Ectodermal cell (in vitro differentiated cells): ENCODE data around the gene KCTD1.

ENCODE experiments used
- H3K27ac ChIP-seq: 2 replicates; pipeline ENCODE4 v1.7.0; 2013; ENCODE audit warnings: mild to moderate bottlenecking, low read depth, low read length; ENCODE audit not compliant: insufficient read depth, poor library complexity, severe bottlenecking
- H3K27me3 ChIP-seq: 2 replicates; pipeline ENCODE4 v1.7.0; 2013; ENCODE audit warnings: mild to moderate bottlenecking, low read length; ENCODE audit not compliant: insufficient read depth, control insufficient read depth, poor library complexity, severe bottlenecking
- H3K36me3 ChIP-seq: one replicate; pipeline ENCODE4 v1.7.0; 2013; ENCODE audit warnings: low read length; ENCODE audit not compliant: control insufficient read depth, insufficient read depth
- H3K4me1 ChIP-seq: one replicate; pipeline ENCODE4 v1.7.0; 2013; ENCODE audit warnings: low read length; ENCODE audit not compliant: control insufficient read depth, insufficient read depth
- H3K4me3 ChIP-seq: 2 replicates; pipeline ENCODE4 v1.7.0; 2013; ENCODE audit warnings: low read depth, low read length, control low read depth; ENCODE audit not compliant: insufficient read depth
- H3K9me3 ChIP-seq: 2 replicates; pipeline ENCODE4 v1.7.0; 2013; ENCODE audit warnings: mild to moderate bottlenecking, low read length, moderate library complexity; ENCODE audit not compliant: control insufficient read depth
- WGBS, 2 experiments: methylation state at CpG; one replicate each; pipeline ENCODE4 v1.1.7; 2013; ENCODE audit warnings: missing lambda C conversion rate in 2 of 2; 5-methylcytosine and 5-hydroxymethylcytosine counted together

Gene KCTD1

DNA sequence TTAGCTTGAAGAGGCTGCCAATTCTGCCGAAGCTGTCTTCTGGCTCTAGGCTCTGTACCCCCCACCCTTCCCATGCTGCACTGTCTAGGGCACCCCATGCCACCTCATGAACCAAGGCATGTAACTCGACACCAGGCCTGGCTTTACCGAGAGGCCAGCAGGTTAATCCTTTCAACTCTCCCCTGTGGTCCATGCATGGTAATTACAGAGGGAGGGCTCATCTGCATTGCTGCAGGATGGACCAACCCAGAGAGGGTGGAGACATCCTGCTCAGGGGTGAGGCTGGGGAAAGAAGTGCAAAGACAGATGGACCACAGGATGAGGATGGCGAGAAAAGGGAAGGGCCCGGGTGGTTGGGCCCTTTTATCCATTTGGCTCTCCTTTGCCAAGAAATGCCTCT is 65.8 kb downstream of the KCTD1 start:
- Histone ChIP-seq H3K27me3 (no peaks in the 10 kb centered on the region), H3K4me1 (peaks cover 22% of the 10 kb centered on the region), H3K27ac (no peak overlapping the region), H3K4me3 (no peak overlapping the region), H3K9me3 (no peaks in the 10 kb centered on the region), H3K36me3 (no peaks in the 10 kb centered on the region)
- 25 to 27% methylated on average over 5 of the region's 5 CpGs for WGBS, 2 experiments

- 92 to 93% methylated on average over 8 of the region's 8 CpGs for WGBS, 2 experiments
- Histone ChIP-seq H3K36me3 (no peaks in the 10 kb centered on the region), H3K27me3 (no peaks in the 10 kb centered on the region), H3K4me1 (peaks cover 22% of the 10 kb centered on the region), H3K9me3 (no peaks in the 10 kb centered on the region), H3K4me3 (no peak overlapping the region), H3K27ac (no peak overlapping the region)
Measured at GRCh38 chr18:26480897-26481795, 67.2 kb downstream of the KCTD1 start.

GRCh38 chr18:26479681-26480079 is 68.7 kb downstream of the KCTD1 start:
- WGBS, 2 experiments, result 75 to 79% methylated on average over 6 of the region's 6 CpGs
- peaks cover 22% of the 10 kb centered on the region for H3K4me1 ChIP-seq
- no peaks in the 10 kb centered on the region for H3K36me3 ChIP-seq
- no peak overlapping the region for H3K4me3 ChIP-seq
- no peak overlapping the region for H3K27ac ChIP-seq
- no peaks in the 10 kb centered on the region for H3K27me3 ChIP-seq
- H3K9me3 ChIP-seq, result no peaks in the 10 kb centered on the region

GRCh38 chr18:26479065-26479680 is 69.2 kb downstream of the KCTD1 start:
- WGBS, 2 experiments, result 38 to 40% methylated on average over 26 of the region's 26 CpGs
- Histone ChIP-seq H3K36me3 (no peaks in the 10 kb centered on the region), H3K27ac (no peak overlapping the region), H3K27me3 (no peaks in the 10 kb centered on the region), H3K9me3 (no peaks in the 10 kb centered on the region), H3K4me1 (peaks cover 22% of the 10 kb centered on the region), H3K4me3 (no peak overlapping the region)

GRCh38 chr18:26477828-26478466 is 70.4 kb downstream of the KCTD1 start:
- Histone ChIP-seq H3K27ac (no peak overlapping the region), H3K27me3 (no peaks in the 10 kb centered on the region), H3K9me3 (no peaks in the 10 kb centered on the region), H3K4me1 (peaks cover 19% of the 10 kb centered on the region), H3K4me3 (no peak overlapping the region), H3K36me3 (no peaks in the 10 kb centered on the region)
- 84 to 88% methylated on average over 4 of the region's 4 CpGs for WGBS, 2 experiments

- no peaks in the 10 kb centered on the region for H3K36me3 ChIP-seq
- no peaks in the 10 kb centered on the region for H3K27me3 ChIP-seq
- H3K9me3 ChIP-seq, result no peaks in the 10 kb centered on the region
- H3K4me1 ChIP-seq, result peaks cover 13% of the 10 kb centered on the region
- 93 to 96% methylated on average over 7 to 8 of the region's 8 CpGs for WGBS, 2 experiments
- H3K27ac ChIP-seq, result no peak overlapping the region
- no peak overlapping the region for H3K4me3 ChIP-seq
Measured at GRCh38 chr18:26476697-26477096, 71.7 kb downstream of the KCTD1 start.

GRCh38 chr18:26474542-26474941 is 73.8 kb downstream of the KCTD1 start:
- Histone ChIP-seq H3K9me3 (no peaks in the 10 kb centered on the region), H3K36me3 (no peaks in the 10 kb centered on the region), H3K4me3 (no peak overlapping the region), H3K27me3 (no peaks in the 10 kb centered on the region), H3K4me1 (peaks cover 23% of the 10 kb centered on the region), H3K27ac (no peak overlapping the region)
- WGBS, 2 experiments, result 100% methylated on average over 1 of the region's 1 CpG; no CpG with 5 or more reads in 1 of the 2 experiments

DNA sequence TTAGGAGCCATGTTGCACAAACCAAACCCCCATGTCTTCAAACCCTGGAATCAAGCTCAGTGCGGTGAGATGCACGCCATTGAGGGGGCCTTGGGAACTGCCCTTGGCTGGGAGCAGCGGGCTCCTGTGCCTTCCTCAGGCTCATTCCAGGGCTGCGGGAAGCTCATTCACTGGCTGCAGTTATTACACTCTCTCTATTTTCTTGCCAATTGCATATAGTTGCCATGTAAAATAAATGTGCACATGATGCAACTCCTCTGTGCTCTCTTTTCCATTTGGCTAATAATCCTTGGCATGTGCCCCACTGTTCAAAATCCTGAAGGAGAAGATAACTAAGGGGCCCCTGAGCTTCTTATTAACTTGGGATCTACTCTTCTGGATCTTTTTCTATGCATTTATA is 74.7 kb downstream of the KCTD1 start:
- no peaks in the 10 kb centered on the region for H3K36me3 ChIP-seq
- WGBS, 2 experiments, result 93 to 97% methylated on average over 4 of the region's 4 CpGs
- peaks cover 16% of the 10 kb centered on the region for H3K4me1 ChIP-seq
- H3K27ac ChIP-seq, result no peak overlapping the region
- no peaks in the 10 kb centered on the region for H3K27me3 ChIP-seq
- H3K4me3 ChIP-seq, result no peak overlapping the region
- H3K9me3 ChIP-seq, result no peaks in the 10 kb centered on the region

GRCh38 chr18:26471826-26472225 is 76.5 kb downstream of the KCTD1 start:
- peaks cover 10% of the 10 kb centered on the region for H3K4me1 ChIP-seq
- H3K27me3 ChIP-seq, result no peaks in the 10 kb centered on the region
- no peaks in the 10 kb centered on the region for H3K36me3 ChIP-seq
- no peak overlapping the region for H3K4me3 ChIP-seq
- no peak overlapping the region for H3K27ac ChIP-seq
- H3K9me3 ChIP-seq, result no peaks in the 10 kb centered on the region
- 96% methylated on average over 8 to 9 of the region's 9 CpGs for WGBS, 2 experiments

DNA sequence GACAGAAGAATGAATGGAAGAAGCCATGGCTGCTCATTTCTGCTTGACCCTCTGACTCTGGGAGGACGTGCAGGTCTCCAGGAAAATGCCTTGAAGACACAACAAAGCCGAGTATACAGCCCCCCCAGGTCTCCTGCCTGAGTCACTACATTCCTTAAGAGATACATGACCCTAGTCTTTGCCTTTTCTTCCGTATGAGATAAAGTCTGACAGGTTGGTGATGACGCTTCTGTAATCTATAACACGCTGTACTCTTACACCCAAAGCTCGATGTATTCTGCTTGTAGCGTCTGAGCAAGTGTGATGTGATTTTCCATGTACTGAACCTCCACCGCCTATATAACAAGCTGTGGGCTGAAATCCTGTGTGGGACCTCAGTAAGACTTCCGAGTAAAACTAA is 77.3 kb downstream of the KCTD1 start:
- H3K27me3 ChIP-seq, result no peaks in the 10 kb centered on the region
- no peak overlapping the region for H3K27ac ChIP-seq
- H3K36me3 ChIP-seq, result no peaks in the 10 kb centered on the region
- H3K4me1 ChIP-seq, result peaks cover 10% of the 10 kb centered on the region
- no peaks in the 10 kb centered on the region for H3K9me3 ChIP-seq
- 85 to 89% methylated on average over 9 of the region's 9 CpGs for WGBS, 2 experiments
- H3K4me3 ChIP-seq, result no peak overlapping the region
